Astrocyte of the hippocampus (primary cell): ENCODE measurements around the gene PLA2G6.

ENCODE experiments used
- DNase-seq: peaks from one replicate; pipeline ENCODE4 v3.0.0; 2011; ENCODE audit warnings: low read depth, low spot score

Gene PLA2G6

GRCh38 chr22:38214302-38215056, 32.8 kb upstream of the PLA2G6 start:
- DNase-seq, result peak; percentile 81

- DNase-seq, result no peak
Measured at GRCh38 chr22:38213990-38214301, 32.3 kb upstream of the PLA2G6 start.

GRCh38 chr22:38213319-38213989, 31.8 kb upstream of the PLA2G6 start:
- no peak for DNase-seq

GRCh38 chr22:38212442-38212841, 30.8 kb upstream of the PLA2G6 start:
- no peak for DNase-seq

- no peak for DNase-seq
Measured at GRCh38 chr22:38211556-38211955, 29.9 kb upstream of the PLA2G6 start.

- no peak for DNase-seq
Measured at GRCh38 chr22:38208551-38208968, 26.9 kb upstream of the PLA2G6 start.

- no peak for DNase-seq
Measured at GRCh38 chr22:38207898-38208432, 26.3 kb upstream of the PLA2G6 start.

- DNase-seq, result peak; percentile 87
Measured at GRCh38 chr22:38205261-38206128, 23.9 kb upstream of the PLA2G6 start.

- DNase-seq, result no peak
Measured at GRCh38 chr22:38204784-38205183, 23.2 kb upstream of the PLA2G6 start.

GRCh38 chr22:38203855-38204514, 22.4 kb upstream of the PLA2G6 start:
- DNase-seq, result no peak

DNA sequence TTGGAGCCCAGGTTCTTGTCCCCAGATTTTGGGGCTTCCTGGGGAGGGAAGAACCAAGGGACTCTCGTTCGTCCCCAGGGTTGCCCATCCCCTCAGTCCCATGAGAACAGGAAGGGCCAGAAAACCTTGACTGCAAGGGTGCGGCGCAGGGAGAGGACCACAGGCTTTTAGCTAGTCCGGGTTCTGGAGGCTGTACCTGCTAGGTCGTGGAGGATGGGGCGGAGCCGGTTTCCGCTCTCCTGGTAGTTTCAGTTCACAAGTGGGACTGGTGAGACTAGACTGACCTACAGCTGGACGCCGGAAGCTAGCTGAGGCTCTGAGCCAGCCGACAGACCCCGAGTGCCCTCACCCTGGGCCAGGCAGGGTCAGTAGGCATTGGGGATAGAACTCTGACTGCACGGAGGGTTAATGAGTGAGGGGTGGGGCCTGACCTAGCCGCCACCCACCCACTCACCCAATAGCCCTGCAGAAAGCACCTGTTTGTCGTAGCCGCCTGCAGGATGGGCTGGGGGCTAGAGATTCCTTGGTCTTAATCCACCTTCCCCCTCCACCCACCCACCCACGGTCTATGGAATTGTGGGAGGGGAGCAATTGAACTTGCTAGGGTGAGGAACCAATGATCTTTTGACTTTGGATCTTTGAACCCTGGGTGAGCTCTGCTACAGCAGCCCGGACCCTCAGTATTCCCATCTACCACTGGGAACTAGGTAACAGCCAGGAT, 21.6 kb upstream of the PLA2G6 start:
- DNase-seq, result peak; percentile 56

DNA sequence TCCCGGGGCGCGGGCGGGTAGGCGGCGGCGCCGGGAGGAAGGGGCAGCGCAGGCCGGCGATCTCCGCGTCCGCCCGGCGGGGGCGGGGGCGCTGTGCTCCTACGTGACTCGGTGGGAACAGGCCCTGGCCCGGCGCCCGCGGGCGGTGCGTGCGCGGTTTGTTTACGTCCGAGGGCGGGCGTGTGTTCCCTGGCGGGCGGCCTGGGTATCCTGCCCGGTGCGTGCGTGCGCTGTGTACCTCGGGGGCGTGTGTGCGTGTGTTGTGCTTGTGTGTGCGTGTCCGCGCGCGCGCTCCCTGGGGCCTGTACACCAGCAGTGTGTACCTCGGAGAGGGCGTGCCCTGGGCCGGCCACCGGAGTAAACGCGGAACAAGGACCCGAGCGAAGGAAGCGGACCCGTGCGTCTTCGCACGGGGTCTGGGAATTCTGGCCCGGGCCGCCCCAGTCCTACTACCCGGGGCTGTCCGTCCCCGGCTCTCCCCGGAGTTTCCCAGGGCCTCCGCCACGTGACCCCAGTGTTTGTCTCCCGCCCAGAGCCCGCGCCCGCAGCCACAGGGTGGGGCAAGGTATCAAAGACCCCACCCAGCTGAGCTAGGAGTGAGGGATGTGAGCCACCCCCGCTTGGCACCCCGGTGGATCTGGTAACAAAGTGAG, 20.9 kb upstream of the PLA2G6 start:
- DNase-seq, result peak; percentile 93

GRCh38 chr22:38201711-38202436, 20.2 kb upstream of the PLA2G6 start, which contains the start of gene MAFF:
Gene MAFF, plus strand, starts transcription at chr22:38201994. Its CDS starts 11,860 bp downstream, at chr22:38213854.
- peak; percentile 99 for DNase-seq

DNA sequence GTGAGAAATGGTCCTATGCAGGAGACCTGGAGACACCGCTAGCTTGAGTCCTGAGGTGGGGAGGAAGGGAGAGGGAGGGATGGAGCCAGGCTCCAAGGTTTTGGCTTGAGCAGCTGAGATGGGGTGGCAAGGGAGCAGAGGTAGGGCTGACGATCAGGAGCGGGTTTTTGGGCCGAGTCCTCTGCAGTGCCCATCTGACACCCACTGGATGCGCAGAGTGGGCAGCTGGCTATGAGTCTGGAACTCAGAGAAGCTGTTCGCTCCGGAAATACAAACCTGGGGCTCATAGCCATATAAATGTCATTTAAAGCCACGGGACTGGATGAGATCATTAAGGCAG, 19.7 kb upstream of the PLA2G6 start:
- DNase-seq, result no peak

DNA sequence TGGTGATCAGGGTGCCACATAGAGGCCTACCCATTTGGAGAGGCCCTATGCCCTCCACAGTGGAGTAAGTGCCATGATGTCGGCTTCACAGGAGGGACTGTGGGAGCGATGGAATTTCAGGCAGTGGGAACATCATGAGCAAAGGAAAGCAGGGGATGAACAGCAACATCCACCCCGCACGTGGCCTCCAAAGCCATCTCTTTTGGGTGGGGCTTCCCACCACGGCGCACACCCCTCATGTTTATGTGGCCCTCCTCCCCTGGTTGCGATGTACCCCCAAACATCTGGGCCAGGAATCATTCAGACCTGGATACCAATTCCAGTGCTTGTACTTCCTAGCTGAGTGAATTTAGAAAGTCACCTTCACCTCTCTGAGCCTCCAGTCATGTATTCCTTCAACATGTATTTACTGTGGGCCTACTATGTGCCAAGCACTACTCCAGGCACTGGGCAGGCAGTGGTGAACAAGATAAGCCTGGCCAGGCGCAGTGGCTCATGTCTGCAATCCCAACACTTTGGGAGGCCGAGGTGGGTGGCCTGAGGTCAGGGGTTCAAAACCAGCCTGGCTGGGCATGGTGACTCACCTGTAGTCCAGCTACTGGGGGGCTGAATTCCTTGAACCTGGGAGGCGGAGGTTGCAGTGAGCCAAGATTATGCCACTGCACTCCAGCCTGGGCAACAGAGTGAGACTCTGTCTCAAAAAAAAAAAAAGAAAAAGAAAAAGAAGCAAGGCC, 18.4 kb upstream of the PLA2G6 start:
- no peak for DNase-seq

- no peak for DNase-seq
Measured at GRCh38 chr22:38196791-38197419, 15.3 kb upstream of the PLA2G6 start.

DNA sequence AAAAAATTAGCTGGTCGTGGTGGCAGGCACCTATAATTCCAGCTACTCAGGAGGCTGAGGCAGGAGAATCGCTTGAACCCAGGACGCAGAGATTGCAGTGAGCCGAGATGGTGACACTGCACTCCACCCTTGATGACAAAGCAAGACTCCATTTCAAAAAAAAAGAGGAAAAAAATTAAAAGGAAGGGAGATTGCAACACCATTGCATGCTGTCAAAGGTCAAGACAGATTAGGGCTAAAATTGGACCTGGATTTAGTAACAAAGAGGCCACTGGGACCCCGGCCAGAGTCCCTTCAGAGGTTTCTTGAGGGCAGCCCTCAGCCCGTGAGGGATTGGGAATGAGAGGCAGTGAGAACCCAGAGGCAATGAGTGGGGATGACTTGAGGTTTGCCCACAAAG, 11.9 kb upstream of the PLA2G6 start:
- DNase-seq, result no peak

DNA sequence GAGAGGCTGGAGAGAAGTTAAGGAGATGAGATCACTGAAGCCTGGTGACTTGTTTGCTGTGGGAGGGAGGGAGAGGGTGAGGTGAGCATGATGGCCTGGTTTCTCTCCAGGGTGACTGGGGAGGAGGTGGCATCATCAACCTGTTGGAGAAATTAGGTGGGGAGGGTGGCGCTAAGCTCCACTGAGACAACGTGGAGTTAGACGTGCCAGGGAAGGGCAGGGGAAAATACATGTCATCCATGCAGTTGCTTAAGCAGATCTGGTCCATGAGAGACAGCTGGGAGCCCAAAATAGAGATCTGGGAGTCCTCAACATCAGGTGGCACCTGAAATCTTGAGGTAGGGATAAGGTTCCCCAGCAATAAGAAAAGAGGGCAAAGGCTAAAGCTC, 10.8 kb upstream of the PLA2G6 start:
- no peak for DNase-seq
